Kidney epithelial cell (primary cell): ENCODE measurements around the gene CHD3. TPM values are rescaled to one million over a fixed set of nuclear protein-coding genes. Genes with fewer than 3 reads are reported as not detected.
A peak's percentile ranks its signal among the peaks of the same experiment; 100 is the strongest.

Experiments used
- DNase-seq: peaks from one replicate; pipeline ENCODE4 v3.0.0-alpha.2; 2010; ENCODE audit warnings: low read depth
- H3K27me3 ChIP-seq: 2 replicates; pipeline ENCODE4 v1.6.0; 2011; ENCODE audit warnings: low read length; ENCODE audit not compliant: control insufficient read depth, insufficient read depth
- H3K36me3 ChIP-seq: 2 replicates; pipeline ENCODE4 v1.5.1; 2011; ENCODE audit warnings: low read length; ENCODE audit not compliant: control insufficient read depth, insufficient read depth
- H3K4me3 ChIP-seq: 2 replicates; pipeline ENCODE4 v1.5.1; 2011; ENCODE audit warnings: low read depth, mild to moderate bottlenecking, control low read depth, low read length
- total RNA-seq: library from RNA; depleted of rRNA; stranded (reverse); fragments of >200 nt; gene quantifications from 2 replicates; pipeline ENCODE4 v1.2.3, GENCODE V29; 2015
- TF ChIP-seq, protein P1 (sequence below): IDR thresholded peaks from 2 replicates; pipeline ENCODE4 v1.5.1; 2011; ENCODE audit warnings: mild to moderate bottlenecking, moderate library complexity, low read length, control low read depth, inconsistent platforms; ENCODE audit not compliant: insufficient read depth, poor library complexity, severe bottlenecking

The CHD3 gene
- total RNA-seq, 1 donor from 2014 or later = 42.4 TPM

DNA sequence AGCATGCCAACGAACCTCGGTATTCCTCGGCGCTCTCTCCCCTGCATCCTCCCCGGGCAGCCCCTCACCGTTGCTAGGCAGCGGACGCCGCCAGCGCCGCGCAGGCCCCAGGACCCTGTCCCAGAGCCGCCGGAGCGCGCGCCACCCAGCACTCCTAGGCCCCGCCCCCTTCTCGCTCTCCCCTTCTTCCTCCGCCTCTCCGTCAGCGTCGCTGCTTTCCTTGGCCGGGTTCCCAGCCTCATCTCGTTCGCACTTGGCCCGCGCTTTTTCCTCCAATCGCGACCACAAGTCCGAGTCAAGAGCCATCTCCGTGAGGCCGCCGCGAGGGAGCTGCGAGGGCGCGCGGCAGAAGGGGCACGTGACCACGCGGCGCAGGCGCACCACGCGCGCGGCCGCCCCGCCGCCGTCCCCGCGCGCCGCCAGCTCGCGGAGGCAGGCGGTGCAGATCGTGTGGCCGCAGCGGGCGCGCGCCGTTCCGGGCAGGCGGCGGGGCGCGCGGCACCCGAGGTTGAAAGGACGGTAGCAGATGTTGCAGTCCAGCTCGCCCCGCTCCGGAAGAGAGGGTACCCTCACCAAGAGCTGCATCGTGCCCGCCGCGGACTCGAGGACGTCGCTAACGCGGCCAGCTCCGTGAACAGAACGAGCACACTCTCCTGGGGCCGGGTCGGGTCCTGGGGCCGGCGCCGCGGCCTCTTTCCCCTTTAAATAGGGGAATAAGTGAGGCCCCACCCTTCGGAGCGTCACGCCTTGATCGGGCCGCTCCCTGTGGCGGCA is 27.2 kb downstream of the CHD3 start, which contains the start of gene RNF227:
RNF227 (minus strand) TSS at position 679 of the 774 bp plus-strand sequence; CDS start at position 585, 94 bp downstream.
- TF ChIP-seq, protein P1, sequence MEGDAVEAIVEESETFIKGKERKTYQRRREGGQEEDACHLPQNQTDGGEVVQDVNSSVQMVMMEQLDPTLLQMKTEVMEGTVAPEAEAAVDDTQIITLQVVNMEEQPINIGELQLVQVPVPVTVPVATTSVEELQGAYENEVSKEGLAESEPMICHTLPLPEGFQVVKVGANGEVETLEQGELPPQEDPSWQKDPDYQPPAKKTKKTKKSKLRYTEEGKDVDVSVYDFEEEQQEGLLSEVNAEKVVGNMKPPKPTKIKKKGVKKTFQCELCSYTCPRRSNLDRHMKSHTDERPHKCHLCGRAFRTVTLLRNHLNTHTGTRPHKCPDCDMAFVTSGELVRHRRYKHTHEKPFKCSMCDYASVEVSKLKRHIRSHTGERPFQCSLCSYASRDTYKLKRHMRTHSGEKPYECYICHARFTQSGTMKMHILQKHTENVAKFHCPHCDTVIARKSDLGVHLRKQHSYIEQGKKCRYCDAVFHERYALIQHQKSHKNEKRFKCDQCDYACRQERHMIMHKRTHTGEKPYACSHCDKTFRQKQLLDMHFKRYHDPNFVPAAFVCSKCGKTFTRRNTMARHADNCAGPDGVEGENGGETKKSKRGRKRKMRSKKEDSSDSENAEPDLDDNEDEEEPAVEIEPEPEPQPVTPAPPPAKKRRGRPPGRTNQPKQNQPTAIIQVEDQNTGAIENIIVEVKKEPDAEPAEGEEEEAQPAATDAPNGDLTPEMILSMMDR = no peak
- Histone ChIP-seq H3K4me3 (peak within 1 kb of the TSS; percentile 46), H3K36me3 (no peaks in the 10 kb centered on the region), H3K27me3 (no peaks in the 10 kb centered on the region)
- DNase-seq = peak; percentile 67

- peak overlapping the region; percentile 40 for H3K4me3 ChIP-seq
- H3K36me3 ChIP-seq = no peaks in the 10 kb centered on the region
- no peaks in the 10 kb centered on the region for H3K27me3 ChIP-seq
- TF ChIP-seq, protein P1 = no peak
- DNase-seq = no peak
Measured at GRCh38 chr17:7916385-7916682, 27.7 kb downstream of the CHD3 start.

- TF ChIP-seq, protein P1 = no peak
- no peak for DNase-seq
- no peak overlapping the region for H3K4me3 ChIP-seq
- no peaks in the 10 kb centered on the region for H3K27me3 ChIP-seq
- no peaks in the 10 kb centered on the region for H3K36me3 ChIP-seq
Measured at GRCh38 chr17:7916808-7917207, 28.2 kb downstream of the CHD3 start.

GRCh38 chr17:7922269-7922844 is 33.8 kb downstream of the CHD3 start:
- Histone ChIP-seq H3K4me3 (no peak overlapping the region), H3K36me3 (no peaks in the 10 kb centered on the region), H3K27me3 (no peaks in the 10 kb centered on the region)
- DNase-seq = no peak
- TF ChIP-seq, protein P1 = no peak

DNA sequence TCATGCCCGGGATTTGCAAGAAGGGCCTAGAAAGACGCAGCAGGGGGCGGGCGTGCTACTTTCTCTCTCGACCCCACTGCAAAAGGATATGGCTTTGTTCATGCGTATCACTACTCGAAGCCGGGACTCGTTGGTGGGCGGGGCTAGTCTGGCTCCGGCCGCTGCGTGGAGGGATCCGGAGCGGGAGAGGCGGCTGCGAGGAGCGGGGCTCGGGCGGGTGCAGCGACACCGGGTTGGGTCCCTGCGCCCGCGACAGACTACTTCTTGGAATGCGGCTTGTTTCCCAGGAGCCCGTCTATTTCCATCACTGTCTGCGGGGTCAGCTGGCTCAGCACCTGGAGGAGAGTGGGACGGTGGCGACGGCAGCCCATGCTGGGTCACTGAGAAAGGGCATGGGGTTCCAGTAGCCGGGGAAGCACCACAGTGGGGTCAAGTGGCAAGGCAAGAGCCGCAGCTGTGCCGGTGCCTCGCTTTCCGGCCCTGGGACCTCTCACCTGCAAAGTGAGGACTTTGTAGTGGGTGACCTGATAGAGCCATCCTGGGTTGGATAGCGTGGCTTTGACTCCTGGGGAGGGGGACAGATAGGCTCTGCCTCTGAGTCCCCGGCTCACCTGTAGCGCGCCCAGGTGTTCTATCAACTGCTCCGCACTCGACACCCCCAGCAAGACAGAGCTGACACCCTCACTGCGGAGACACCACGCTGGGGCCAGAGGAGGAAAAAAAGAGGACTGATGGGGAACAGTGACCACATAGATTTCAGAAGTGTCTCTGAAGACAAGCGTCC is 34.4 kb downstream of the CHD3 start:
- TF ChIP-seq, protein P1 = no peak
- Histone ChIP-seq H3K4me3 (peak overlapping the region; percentile 19), H3K27me3 (no peaks in the 10 kb centered on the region), H3K36me3 (no peaks in the 10 kb centered on the region)
- no peak for DNase-seq
